ENCODE results near the gene BOK. TPM values are rescaled to one million over a fixed set of nuclear protein-coding genes. Genes with fewer than 3 reads are reported as not detected.
A peak's percentile ranks its signal among the peaks of the same experiment; 100 is the strongest.
"Not testable (repeated sequence)": the region's sequence is repeated elsewhere in the genome, so short reads cannot be mapped to it uniquely, and the experiment has no call there.

Gene BOK
- total RNA-seq, 2 donors from 2014 or later, result 33.2 to 62.3 TPM

DNA sequence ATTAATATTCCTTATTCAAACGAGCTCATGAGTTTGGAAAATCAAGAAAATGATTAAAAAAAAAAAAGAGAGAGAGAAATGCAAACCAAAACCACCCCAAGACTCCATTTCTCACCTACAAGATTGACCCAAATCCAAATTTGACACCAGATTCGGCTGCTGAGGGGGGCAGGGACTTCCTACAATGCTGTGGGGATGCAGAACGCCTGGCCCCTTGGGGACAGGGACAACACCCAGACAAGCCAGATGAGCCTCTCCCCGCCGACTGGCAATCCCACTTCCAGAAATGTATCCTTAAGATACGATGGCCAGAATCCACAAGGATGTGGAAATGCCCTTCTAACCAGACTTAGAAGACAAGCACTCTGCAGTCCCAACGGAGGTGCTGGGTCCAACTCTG is 20.7 kb downstream of the BOK start:
- intact Hi-C loops (cut with DNase I), result no loop called here
- H3K4me1 ChIP-seq, result no peaks in the 10 kb centered on the region
- 84% methylated on average over 7 of the region's 7 CpGs for WGBS, 2 donors
- H3K27ac ChIP-seq, result no peak overlapping the region
- TF ChIP-seq POLR2A (IDR thresholded peaks at IDR 0.05), result no peak
- TF ChIP-seq, protein P1, sequence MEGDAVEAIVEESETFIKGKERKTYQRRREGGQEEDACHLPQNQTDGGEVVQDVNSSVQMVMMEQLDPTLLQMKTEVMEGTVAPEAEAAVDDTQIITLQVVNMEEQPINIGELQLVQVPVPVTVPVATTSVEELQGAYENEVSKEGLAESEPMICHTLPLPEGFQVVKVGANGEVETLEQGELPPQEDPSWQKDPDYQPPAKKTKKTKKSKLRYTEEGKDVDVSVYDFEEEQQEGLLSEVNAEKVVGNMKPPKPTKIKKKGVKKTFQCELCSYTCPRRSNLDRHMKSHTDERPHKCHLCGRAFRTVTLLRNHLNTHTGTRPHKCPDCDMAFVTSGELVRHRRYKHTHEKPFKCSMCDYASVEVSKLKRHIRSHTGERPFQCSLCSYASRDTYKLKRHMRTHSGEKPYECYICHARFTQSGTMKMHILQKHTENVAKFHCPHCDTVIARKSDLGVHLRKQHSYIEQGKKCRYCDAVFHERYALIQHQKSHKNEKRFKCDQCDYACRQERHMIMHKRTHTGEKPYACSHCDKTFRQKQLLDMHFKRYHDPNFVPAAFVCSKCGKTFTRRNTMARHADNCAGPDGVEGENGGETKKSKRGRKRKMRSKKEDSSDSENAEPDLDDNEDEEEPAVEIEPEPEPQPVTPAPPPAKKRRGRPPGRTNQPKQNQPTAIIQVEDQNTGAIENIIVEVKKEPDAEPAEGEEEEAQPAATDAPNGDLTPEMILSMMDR (IDR thresholded peaks at IDR 0.05), result no peak
- peaks cover 0 to 1% of the 10 kb centered on the region in 2 donors for H3K36me3 ChIP-seq (replicated peaks in 1 of 2; ENCODE audit: insufficient read depth in 1 of 2, low read depth in 2 of 2)
- no peaks in the 10 kb centered on the region for H3K27me3 ChIP-seq
- no peaks in the 10 kb centered on the region for H3K9me3 ChIP-seq
- no peak overlapping the region for H3K4me3 ChIP-seq
- no peak for DNase-seq
- ATAC-seq, result no peak

- TF ChIP-seq, protein P1 (IDR thresholded peaks at IDR 0.05), result no peak
- no peak for TF ChIP-seq POLR2A (IDR thresholded peaks at IDR 0.05)
- ATAC-seq, result no peak
- Histone ChIP-seq H3K4me3 (no peak overlapping the region), H3K36me3 (replicated peaks in 1 of 2; ENCODE audit: insufficient read depth in 1 of 2, low read depth in 2 of 2) (peaks cover 0 to 1% of the 10 kb centered on the region in 2 donors), H3K27ac (no peak overlapping the region), H3K27me3 (no peaks in the 10 kb centered on the region), H3K9me3 (peaks cover 0 to 12% (median 0%) of the 10 kb centered on the region in 3 donors), H3K4me1 (no peaks in the 10 kb centered on the region)
- DNase-seq, result no peak
- intact Hi-C loops (cut with DNase I), result no loop called here
- WGBS, 2 donors, result 96% methylated on average over 8 of the region's 8 CpGs
Measured at GRCh38 chr2:241582328-241582727, 23.8 kb downstream of the BOK start.

DNA sequence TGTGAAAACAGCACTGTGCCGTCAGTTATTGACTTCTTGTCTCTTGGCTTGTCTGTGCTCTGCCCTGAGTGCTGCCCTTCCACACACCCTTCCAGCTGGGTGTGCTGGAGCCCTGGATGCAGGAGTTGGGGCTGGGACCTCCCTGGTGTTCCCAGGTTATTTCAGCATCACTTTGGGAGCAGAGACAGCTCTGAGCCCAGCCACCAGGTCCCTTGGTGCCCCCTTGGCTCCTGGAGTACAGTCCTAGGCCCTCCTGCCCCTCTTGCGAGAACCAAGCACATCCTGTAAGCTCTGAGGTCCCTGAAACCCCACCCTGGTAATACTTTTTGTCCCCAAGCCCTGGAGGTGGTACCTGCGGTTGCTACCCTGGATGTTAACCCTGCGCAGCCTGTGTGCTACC is 24.3 kb downstream of the BOK start:
- Histone ChIP-seq H3K4me3 (no peak overlapping the region), H3K4me1 (no peaks in the 10 kb centered on the region), H3K36me3 (replicated peaks in 1 of 2; ENCODE audit: insufficient read depth in 1 of 2, low read depth in 2 of 2) (peaks cover 0 to 1% of the 10 kb centered on the region in 2 donors), H3K9me3 (peaks cover 0 to 12% (median 0%) of the 10 kb centered on the region in 3 donors), H3K27ac (no peak overlapping the region), H3K27me3 (no peaks in the 10 kb centered on the region)
- WGBS, 2 donors, result 99 to 100% methylated on average over 3 to 4 of the region's 4 CpGs
- intact Hi-C loops (cut with DNase I), result no loop called here
- DNase-seq (no peak), ATAC-seq (no peak)
- no peak for TF ChIP-seq POLR2A (IDR thresholded peaks at IDR 0.05)
- TF ChIP-seq, protein P1 (IDR thresholded peaks at IDR 0.05), result no peak

DNA sequence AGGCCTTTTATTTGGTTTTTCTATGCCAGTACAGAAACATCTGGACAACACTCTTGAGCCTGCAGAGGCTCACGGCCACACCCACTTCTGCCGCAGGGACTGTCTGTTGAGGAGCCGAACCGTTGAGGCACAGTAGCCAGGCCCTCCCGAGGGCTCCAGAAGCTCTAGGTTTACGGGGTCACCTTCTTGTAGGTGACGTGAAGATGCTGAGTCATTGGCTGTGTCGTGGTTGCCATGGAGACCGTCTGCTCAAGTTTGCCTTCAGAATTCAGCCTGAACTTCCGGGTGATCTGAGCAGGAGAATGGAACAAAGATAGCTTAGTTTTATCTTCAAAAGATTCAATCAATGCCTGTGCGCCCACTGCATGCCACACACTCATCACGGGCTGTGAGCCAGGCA is 25.9 kb downstream of the BOK start:
- Histone ChIP-seq H3K27ac (no peak overlapping the region), H3K4me1 (no peaks in the 10 kb centered on the region), H3K27me3 (no peaks in the 10 kb centered on the region), H3K4me3 (no peak overlapping the region), H3K9me3 (peaks cover 0 to 12% (median 0%) of the 10 kb centered on the region in 3 donors), H3K36me3 (replicated peaks in 1 of 2; ENCODE audit: insufficient read depth in 1 of 2, low read depth in 2 of 2) (peaks cover 0 to 1% of the 10 kb centered on the region in 2 donors)
- DNase-seq, result no peak
- WGBS, 2 donors, result 92 to 97% methylated on average over 6 to 12 of the region's 12 CpGs
- ATAC-seq, result no peak
- intact Hi-C loops (cut with DNase I), result no loop called here
- no peak for TF ChIP-seq POLR2A (IDR thresholded peaks at IDR 0.05)
- TF ChIP-seq, protein P1 (IDR thresholded peaks at IDR 0.05), result no peak

- DNase-seq (no peak), ATAC-seq (no peak)
- Histone ChIP-seq H3K27me3 (no peaks in the 10 kb centered on the region), H3K9me3 (peaks cover 0 to 12% (median 0%) of the 10 kb centered on the region in 3 donors), H3K36me3 (replicated peaks in 1 of 2; ENCODE audit: insufficient read depth in 1 of 2, low read depth in 2 of 2) (peaks cover 0 to 1% of the 10 kb centered on the region in 2 donors), H3K27ac (no peak overlapping the region), H3K4me3 (no peak overlapping the region), H3K4me1 (no peaks in the 10 kb centered on the region)
- 96 to 97% methylated on average over 2 of the region's 2 CpGs for WGBS, 2 donors
- intact Hi-C loops (cut with DNase I), result no loop called here
- TF ChIP-seq, protein P1 (IDR thresholded peaks at IDR 0.05), result no peak
- TF ChIP-seq POLR2A (IDR thresholded peaks at IDR 0.05), result no peak
Measured at GRCh38 chr2:241586564-241587264, 28.2 kb downstream of the BOK start.

GRCh38 chr2:241589863-241590262 is 31.3 kb downstream of the BOK start:
- H3K27me3 ChIP-seq; H3K4me1 ChIP-seq; H3K27ac ChIP-seq; H3K36me3 ChIP-seq (replicated peaks in 1 of 2; ENCODE audit: insufficient read depth in 1 of 2, low read depth in 2 of 2); H3K4me3 ChIP-seq; ATAC-seq; intact Hi-C loops (cut with DNase I): not testable (repeated sequence)
- 75 to 94% methylated on average over 13 to 16 of the region's 17 CpGs for WGBS, 2 donors
- DNase-seq, result peak in 1 of 4 donors; percentile 22
- peaks cover 0 to 12% (median 0%) of the 10 kb centered on the region in 3 donors for H3K9me3 ChIP-seq

Measured in body of pancreas (tissue), 4 donors.